IPS-18c (cell line): Measurements from ENCODE around the gene ZNF574.
"Not testable (repeated sequence)": the region's sequence is repeated elsewhere in the genome, so short reads cannot be mapped to it uniquely, and the experiment has no call there.

Experiments used
- H3K4me3 ChIP-seq: 2 replicates; pipeline ENCODE4 v1.7.0; 2013; ENCODE audit warnings: low read depth, mild to moderate bottlenecking, low read length, moderate library complexity; ENCODE audit not compliant: insufficient read depth
- H3K9me3 ChIP-seq: one replicate; pipeline ENCODE4 v1.6.1; 2013; ENCODE audit warnings: mild to moderate bottlenecking, low read length, moderate library complexity; ENCODE audit not compliant: control insufficient read depth, insufficient read depth

ZNF574 gene, protein sequence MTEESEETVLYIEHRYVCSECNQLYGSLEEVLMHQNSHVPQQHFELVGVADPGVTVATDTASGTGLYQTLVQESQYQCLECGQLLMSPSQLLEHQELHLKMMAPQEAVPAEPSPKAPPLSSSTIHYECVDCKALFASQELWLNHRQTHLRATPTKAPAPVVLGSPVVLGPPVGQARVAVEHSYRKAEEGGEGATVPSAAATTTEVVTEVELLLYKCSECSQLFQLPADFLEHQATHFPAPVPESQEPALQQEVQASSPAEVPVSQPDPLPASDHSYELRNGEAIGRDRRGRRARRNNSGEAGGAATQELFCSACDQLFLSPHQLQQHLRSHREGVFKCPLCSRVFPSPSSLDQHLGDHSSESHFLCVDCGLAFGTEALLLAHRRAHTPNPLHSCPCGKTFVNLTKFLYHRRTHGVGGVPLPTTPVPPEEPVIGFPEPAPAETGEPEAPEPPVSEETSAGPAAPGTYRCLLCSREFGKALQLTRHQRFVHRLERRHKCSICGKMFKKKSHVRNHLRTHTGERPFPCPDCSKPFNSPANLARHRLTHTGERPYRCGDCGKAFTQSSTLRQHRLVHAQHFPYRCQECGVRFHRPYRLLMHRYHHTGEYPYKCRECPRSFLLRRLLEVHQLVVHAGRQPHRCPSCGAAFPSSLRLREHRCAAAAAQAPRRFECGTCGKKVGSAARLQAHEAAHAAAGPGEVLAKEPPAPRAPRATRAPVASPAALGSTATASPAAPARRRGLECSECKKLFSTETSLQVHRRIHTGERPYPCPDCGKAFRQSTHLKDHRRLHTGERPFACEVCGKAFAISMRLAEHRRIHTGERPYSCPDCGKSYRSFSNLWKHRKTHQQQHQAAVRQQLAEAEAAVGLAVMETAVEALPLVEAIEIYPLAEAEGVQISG

DNA sequence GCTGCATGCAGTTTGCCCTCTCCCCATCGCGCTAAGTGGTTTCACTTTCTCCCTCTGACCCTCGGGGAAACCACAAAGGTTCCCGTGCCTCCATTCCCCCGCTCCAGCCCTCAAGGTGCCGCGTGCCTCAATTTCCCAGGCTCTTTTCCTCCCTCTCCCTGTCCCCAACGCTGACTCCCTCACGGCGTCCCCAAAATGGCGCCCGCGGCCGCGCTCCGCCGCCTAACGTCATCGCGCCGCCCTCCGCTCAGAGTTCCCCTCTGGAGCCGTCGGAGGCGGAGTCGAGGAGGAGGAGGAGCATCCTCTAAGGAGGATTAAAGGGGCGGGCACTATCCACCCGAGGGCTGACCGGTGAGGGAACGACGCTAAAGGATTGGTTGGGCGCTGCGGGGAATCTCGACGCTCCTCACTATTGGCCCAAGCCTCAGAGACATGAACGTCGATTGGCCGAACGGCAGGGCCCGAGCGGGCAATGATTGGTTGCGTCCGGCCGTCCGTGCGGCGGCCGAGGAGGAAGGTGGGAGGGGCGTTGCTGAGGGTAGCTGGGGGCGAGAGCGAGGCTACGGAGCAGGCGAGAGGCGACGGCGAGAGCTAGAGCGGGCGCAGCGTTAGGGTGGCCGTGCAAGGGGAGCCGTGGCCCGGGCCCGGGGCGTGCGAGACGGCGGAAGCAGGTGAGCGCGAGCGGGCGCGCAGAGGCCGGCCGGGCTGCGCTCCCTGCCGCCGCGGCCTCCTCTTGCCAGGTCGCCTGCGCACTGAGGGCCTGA lies at the start of gene ZNF574:
ZNF574 (plus strand) TSS at position 551 of the 764 bp plus-strand sequence. CDS start 2,441 bp downstream, outside the sequence.
- H3K9me3 ChIP-seq = no peaks in the 10 kb centered on the region

DNA sequence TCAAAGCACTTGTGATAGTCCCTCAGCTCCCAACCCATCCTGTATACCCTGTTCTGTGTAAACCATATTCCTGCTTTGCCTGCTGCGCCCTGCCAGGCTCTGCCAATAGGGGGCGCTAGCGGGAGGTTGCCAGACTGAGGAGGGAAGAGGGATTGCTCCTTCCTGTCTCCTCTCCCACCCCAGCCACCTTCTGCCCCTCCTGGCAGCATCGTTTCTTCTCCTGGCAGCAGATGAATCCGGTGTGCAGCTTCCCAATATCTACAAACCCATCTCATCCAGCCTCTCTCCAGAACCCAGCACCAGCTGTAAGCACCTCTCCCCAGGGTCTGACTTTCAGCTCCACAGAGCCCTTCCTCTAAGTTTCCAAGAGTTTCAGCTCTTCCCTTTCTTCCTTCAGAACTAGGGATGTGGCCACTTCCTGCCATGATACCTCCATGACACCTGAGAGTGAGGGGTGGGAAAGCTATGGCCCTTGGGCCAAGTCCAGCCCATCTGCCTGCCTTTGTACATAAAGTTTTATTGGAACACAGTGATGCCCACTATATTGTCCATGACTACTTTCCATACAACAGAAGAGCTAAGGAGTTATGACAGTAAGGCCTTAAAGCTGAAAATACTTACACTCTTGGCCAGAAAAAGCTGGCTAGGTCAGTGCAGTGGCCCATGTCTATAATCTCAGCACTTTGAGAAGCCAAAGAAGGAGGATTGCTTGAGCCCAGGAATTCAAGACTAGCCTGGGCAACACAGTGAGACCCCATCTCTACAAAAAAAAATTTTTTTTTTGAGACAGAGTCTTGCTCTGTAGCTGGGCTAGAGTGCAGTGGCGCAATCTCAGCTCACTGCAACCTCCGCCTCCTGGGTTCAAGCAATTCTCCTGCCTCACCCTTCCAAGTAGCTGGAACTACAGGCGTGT lies 47.4 kb upstream of the ZNF574 start:
- H3K9me3 ChIP-seq = no peaks in the 10 kb centered on the region
- peak overlapping the region; percentile 32 for H3K4me3 ChIP-seq

More for the DNA sequence above, at the start of gene ZNF574:
- H3K4me3 ChIP-seq = peak within 1 kb of the TSS; percentile 94

DNA sequence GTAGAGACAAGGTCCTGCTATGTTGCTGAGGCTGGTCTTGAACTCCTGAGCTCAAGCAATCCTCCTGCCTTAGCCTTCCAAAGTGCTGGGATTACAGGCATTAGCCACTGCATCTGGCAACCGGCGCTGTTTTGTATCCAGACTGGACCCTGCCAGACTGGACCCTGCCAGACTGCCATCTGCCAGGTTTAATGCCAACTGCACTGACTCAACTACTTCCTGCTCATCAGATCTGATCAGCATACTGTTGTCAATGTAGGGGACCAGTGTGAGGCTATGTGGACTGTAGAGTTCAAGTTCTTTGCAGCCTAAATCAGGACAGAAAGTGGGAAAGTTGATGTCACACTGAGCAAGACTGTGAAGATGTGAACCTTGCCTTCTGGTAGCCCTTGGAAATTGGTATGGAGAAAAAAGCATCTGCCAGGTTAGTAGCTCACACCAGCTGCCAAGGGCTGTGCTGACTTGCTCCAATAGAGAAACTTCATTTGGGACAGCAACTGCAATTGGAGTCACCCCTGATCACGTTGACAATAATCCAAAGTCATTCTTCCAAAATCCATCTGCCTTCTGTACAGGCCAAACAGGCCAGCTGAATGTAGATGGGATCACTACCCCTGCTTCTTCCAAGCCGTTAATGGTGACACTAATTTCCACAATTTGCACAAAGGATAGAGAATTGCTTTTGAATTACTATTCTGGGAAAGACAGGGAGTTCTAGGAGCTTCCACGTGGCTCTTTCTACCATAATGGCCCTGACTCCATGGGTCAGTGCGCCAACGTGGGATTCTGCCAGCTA lies 45.1 kb upstream of the ZNF574 start:
- H3K4me3 ChIP-seq = no peak overlapping the region
- no peaks in the 10 kb centered on the region for H3K9me3 ChIP-seq

DNA sequence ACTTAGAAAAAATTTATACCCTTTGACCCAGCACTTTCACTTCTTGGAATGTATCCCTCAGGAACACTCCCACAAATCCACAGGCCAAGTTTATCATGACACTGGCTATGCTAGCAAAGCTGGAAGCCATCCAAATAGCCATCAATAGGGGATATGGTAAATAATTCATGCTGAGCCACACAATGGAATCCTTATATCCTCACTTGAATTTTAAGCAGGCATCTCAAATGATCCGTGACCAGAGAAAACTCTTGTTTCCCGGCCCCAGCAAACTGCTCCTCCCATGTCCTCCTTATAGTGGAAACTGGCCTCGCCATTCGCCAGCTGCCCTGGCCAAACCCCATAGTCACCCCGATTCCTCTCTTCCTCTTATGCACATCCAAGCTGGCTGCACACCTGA lies 43.5 kb upstream of the ZNF574 start:
- no peaks in the 10 kb centered on the region for H3K9me3 ChIP-seq
- peak overlapping the region; percentile 26; the same call in 1 of the 2 replicates for H3K4me3 ChIP-seq

DNA sequence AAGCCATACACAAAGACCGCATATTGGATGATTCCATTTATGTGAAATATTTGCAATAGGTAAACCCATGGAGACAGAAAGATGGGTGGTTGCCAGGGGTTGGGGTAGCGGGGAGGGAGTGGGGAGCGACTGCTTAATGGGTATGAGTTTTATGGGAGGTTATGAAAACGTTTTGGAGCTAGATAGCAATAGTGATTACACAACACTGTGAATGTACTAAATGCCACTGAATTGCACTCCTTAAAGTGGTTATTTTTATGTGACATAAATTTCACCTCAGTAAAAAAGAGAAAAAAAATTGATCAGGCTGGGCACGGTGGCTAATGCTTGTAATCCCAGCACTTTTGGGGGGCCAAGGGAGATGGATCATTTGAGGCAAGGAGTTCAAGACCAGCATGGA lies 42.6 kb upstream of the ZNF574 start:
- Histone ChIP-seq H3K9me3 (no peaks in the 10 kb centered on the region), H3K4me3 (no peak overlapping the region)

DNA sequence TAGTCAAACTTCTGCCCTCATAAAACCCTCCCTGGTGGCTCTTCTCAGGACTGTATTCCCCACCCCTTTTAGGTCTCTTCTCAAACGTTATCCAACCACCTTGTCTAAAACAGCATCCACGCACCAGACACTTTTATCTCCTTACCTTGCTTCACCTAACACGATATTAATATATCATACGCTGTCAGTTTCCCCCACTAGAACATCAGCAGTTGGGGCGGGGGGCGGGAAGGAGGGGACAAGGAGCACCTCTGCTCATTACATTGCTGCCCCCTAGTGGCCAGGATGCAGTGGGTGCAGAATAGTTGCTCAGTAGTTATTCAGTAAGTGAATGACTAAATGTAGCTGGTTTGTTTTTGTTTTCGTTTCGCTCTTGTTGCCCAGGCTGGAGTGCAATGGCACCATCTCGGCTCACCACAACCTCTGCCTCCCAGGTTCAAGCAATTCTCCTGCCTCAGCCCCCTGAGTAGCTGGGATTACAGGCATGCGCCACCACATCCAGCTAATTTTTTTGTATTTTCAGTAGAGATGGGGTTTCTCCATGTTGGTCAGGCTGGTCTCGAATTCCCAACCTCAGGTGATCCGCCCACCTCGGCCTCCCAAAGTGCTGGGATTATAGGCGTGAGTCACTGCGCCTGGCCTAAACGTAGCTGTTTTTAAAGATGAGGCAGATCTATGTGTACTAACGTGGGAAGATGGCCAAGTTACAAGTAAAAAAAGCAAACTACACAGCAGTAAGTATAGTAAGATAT lies 41.1 kb upstream of the ZNF574 start:
- H3K4me3 ChIP-seq, H3K9me3 ChIP-seq: not testable (repeated sequence)

DNA sequence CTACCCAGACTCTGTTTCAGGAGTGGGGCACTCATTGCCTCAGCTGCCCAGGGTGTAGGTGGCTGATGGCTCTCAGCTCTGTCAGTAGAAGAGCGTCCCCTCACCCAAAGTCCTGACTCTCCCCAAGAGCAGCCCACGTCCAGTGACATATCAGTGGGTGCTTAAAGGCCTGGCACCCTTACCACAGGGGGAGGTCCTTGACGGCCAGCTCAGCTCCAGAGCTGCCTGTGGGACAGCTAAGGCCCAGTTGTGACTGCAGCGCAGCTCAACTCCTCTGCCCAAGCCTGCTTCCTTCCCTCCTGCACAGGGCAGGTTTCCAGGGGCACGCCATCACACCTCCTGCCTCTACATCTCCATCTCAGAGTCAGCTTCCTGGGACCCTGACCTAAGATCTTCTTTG lies 38.3 kb upstream of the ZNF574 start:
- no peak overlapping the region for H3K4me3 ChIP-seq
- no peaks in the 10 kb centered on the region for H3K9me3 ChIP-seq

DNA sequence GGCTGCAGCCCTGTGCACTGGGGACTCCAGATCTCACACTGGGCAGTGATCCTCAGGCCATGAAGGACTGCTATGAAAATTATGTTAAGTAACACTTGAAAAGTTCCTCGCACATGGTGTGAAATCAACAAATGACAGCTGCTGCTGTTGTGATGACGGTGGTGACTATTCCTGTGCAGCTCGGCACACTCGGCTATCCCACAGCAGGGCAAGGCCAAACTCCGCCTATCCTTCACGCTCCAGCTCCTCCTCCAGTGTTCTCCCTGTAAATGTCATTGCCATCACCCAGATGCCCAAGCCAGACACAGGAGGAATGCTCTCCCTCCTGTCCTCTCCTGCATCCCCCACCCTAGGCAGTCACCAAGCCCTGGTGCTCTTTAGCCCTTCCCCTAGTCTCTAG lies 37.3 kb upstream of the ZNF574 start:
- H3K4me3 ChIP-seq = no peak overlapping the region
- H3K9me3 ChIP-seq = no peaks in the 10 kb centered on the region

DNA sequence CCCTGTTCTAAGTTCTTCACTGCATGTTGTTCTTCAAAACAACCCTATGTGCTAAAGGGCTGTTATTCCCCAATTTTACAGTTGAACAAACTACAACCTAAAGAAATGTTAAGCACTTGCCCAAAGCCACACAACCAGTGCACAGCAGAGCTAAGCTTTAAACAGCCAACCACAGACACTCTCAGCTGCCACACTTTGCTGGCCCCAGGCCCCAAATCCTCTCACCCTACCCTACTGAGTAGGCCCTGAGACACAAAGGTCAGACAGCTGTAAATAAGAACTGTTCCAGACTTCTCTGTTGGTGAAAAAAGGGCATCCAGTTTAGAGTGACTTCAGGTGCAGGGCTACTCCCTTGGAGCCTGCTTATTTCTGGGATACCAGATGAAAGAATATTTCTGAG lies 35.9 kb upstream of the ZNF574 start:
- Histone ChIP-seq H3K9me3 (no peaks in the 10 kb centered on the region), H3K4me3 (no peak overlapping the region)

DNA sequence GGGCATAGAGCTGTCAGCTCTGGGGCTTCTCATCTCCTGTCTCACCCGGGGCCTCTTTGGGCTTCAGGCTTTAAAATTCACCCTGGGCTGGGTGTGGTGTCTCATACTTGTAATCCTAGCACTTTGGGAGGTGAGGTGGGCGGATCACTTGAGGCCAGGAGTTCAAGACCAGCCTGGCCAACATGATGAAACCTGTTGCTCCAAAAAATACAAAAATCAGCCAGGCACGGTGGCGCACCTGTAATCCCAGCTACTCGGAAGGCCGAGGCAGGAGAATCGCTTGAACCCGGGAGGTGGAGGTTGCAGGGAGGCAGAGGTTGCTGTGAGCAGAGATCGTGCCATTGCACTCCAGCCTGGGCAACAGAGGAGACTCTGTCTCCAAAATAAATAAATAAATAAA lies 35.5 kb upstream of the ZNF574 start:
- H3K9me3 ChIP-seq, H3K4me3 ChIP-seq: not testable (repeated sequence)

DNA sequence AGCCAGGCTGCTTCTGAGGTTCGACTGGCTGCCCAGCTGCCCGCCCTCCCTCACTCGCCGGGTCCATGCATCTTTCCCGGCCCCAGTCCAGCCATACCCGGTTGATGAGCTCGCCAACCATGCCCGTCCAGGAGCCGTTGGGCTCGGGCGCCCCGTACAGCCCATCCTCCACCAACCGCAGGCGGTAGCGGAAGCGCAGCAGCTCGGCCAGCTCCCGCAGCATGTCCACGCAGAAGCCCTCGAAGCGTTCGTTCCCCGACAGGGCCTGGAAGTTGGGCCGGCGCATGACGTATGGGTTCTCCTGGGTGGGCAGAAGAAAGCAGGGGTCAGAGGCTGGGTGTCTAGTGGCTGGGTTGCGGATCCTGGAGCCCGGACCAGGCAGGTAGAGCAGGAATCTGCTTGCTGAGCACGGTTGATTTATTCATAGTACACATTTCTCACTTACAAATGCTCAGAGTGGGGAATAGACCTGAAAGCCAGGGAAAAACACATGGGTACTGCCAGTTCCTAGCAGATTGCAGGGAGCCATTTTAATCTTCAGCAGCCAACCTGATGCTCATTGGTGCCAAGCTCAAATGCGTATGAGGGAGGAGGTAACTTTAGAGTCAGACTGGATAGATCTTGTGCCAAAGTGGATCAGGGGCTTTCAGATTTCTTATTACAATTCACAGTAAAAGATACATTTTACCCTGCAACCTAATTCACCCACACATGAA lies 33.4 kb upstream of the ZNF574 start:
- Histone ChIP-seq H3K9me3 (no peaks in the 10 kb centered on the region), H3K4me3 (no peak overlapping the region)

DNA sequence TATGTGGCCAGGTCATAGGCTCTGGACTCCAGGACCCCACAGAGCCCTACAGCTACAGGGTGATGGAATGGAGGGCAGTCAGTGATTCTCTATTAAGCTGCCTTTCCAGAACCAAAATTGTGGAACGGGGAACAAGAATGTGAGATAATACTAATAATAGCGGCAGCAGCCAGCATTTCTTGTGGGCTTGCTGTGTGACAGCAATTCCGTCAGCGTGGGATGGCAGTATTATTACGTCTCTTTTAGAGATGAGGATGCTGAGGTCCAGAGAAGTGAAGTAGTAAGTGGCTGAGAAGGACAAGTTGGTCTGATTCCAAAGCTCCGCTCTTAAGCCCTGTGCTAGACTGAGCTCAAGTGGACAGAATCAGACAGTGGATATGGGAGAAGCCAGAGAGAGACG lies 30.4 kb upstream of the ZNF574 start:
- no peaks in the 10 kb centered on the region for H3K9me3 ChIP-seq

DNA sequence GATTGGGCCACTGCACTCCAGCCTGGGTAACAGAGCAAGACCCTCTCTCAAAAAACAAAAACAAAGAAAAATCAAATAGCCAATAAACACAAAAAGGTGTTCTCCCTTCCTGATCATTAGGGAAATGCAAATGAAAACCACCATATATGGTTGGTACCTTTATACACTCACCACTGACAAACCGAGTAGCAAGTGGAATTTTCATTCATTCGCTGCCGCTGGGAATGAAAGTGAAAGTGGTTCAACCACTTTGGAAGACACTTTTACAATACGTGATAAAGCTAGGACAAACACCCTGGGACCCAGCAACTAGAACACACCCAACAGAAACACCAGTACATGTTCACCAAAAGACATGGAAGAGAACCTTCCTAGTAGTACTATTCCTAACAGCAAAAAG lies 27.0 kb upstream of the ZNF574 start:
- H3K4me3 ChIP-seq = no peak overlapping the region

More for the DNA sequence above, 30.4 kb upstream of the ZNF574 start:
- no peak overlapping the region for H3K4me3 ChIP-seq

DNA sequence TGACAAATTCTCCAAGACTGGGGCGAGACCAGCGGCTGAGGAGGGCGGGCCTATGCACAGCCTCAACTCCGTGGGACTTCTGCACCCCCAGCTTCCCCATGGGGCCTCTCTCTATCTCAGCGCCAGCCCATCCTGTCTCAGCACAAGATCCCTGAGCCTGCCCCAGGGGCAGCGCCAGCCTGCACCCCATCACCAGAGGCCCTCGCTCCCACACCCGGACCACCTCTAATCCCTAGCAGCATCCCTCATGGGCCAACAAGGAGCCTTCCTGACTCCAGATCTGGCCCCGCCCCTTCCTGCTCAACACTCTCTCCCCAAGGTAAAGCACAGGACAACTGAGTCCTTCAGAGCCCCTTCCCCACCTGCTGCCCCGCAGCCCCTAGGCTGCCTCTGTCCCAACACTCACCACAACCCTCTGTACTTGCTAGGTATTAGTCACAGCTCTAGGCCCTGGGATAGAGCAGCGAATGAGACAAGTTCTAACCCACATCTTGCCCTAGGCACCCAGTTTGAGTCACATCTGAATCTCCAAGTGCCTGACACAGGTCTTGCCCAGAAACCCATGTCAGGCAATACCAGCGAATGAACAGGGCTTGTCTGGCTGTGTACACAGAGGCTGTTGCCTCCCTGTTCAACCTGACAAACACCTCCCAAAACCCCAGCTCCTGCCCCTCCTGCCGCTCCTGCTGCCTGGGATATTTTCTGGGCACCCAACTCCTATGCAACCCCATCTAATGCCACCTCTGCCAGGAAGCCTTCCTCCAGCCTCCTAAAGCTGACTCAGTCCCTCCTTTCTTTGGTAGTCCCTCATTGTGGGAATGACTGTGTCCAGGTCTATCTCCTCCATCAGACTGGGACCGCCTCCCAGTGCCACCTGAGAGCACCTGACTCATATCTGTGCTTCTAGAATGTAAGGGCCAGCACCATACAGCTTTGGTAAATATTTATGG lies 24.5 kb upstream of the ZNF574 start:
- Histone ChIP-seq H3K9me3 (no peaks in the 10 kb centered on the region), H3K4me3 (no peak overlapping the region)

More for the DNA sequence above, 27.0 kb upstream of the ZNF574 start:
- H3K9me3 ChIP-seq = no peaks in the 10 kb centered on the region
